Measurements from ENCODE around the gene HBEGF. TPM values are rescaled to one million over a fixed set of nuclear protein-coding genes. Genes with fewer than 3 reads are reported as not detected.

The HBEGF gene
- total RNA-seq, 2 donors from 2014 or later: 32.2 to 60.7 TPM

DNA sequence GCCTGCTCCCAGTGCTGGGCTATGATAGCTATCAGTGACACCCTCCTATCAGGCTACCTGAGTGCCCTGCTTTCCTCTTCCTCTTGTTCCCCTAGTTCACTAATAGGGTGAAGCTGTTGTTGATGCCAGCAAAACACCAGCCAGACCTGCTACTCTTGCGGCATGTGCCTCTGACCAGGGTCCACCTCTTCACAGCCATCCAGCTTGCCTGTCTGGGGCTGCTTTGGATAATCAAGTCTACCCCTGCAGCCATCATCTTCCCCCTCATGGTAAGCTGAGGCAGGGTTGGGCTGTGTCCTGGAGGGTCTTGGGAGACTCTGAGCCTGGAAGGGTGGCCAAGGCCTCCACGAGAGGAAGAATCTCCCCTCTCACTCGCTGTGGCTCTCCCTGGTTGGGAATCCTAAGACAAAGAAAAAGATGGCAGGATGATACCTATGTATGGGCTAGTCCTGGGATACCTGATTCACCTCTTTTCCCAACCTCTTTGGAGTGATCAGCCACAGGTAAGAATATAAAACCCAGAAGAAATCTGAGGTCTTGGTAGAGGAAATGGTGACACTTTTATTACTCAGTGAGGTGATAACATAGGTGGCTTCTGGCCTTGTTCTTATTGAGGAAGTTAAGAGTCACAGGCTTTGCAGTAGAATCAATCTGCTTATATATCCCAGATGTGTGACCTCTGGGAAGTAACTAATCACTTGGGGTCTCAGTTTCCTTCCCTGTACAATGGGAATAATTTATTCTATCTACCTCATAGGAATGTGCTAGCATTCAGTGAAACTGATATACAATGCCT lies 25.2 kb upstream of the HBEGF start:
- no peak for TF ChIP-seq CTCF (IDR thresholded peaks at IDR 0.05)
- Histone ChIP-seq H3K4me3 (no peak overlapping the region), H3K36me3 (no peaks in the 10 kb centered on the region), H3K27me3 (no peaks in the 10 kb centered on the region), H3K4me1 (peaks cover 0 to 7% of the 10 kb centered on the region in 2 donors), H3K9me3 (no peaks in the 10 kb centered on the region), H3K27ac (no peak overlapping the region)
- DNase-seq (ENCODE audit: low spot score): no peak

DNA sequence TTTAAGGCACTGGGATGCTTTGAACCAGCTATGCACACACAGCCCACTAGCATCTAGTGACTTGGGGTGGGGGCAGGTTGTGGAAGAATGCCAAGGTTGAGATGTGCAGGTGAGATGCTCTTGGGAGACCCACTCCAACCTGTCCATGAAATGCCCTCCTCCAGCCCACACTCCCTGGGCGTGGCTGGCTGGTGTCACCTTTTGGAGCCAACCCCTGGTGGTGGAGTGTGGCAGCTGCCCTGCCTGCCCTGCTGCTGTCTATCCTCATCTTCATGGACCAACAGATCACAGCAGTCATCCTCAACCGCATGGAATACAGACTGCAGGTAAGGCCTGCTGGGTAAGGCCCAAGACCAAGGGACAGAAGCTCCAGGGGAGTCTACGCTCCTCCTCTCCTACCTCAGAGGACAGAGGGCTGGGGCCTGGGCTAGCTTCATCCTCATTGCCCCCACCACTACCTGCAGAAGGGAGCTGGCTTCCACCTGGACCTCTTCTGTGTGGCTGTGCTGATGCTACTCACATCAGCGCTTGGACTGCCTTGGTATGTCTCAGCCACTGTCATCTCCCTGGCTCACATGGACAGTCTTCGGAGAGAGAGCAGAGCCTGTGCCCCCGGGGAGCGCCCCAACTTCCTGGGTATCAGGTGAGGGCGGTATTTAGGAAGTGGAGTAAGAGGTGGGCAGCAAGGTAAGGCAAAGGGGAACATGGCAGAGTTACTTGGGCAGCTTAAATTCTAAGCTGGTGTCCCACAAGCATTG lies 21.0 kb upstream of the HBEGF start:
- Histone ChIP-seq H3K4me1 (peaks cover 0 to 9% of the 10 kb centered on the region in 2 donors), H3K27ac (no peak overlapping the region), H3K9me3 (no peaks in the 10 kb centered on the region), H3K27me3 (no peaks in the 10 kb centered on the region), H3K4me3 (no peak overlapping the region), H3K36me3 (no peaks in the 10 kb centered on the region)
- no peak for DNase-seq (ENCODE audit: low spot score)
- TF ChIP-seq CTCF (IDR thresholded peaks at IDR 0.05): no peak

DNA sequence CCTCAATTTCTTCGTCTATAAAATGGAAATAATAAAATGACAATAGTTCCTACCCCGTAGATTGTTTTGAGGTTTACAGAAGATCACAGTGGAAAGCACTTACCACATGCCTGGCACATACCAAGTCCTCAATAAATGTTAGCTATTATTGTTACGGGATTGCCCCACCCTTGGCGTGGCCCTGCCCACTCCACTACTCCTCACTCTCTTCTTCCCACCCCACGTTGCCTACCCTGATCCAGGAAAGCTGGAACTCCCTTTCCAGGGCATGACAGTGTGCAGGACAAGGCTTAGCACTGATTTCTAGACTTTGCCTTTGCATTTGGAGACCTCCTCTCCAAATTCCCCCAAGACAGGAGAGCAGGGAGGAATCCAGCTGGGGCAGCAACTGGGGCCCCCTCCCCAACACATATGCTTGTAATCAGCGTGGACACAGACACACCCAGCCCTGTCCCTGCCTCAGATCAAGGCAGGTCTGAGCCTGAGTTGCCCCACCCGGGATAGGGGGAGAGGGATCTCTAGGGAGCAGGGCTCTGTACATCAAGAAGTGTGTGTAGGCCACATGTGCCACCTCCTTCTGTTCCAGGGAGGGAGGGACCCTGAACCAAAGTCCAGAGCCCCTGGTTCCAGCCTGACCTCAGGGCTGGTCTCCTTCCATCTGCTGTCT lies 20.3 kb upstream of the HBEGF start:
- no peak for DNase-seq (ENCODE audit: low spot score)
- H3K27me3 ChIP-seq: no peaks in the 10 kb centered on the region
- no peaks in the 10 kb centered on the region for H3K9me3 ChIP-seq
- H3K4me3 ChIP-seq: no peak overlapping the region
- no peak for TF ChIP-seq CTCF (IDR thresholded peaks at IDR 0.05)
- H3K36me3 ChIP-seq: no peaks in the 10 kb centered on the region
- H3K27ac ChIP-seq: no peak overlapping the region
- peaks cover 0 to 9% of the 10 kb centered on the region in 2 donors for H3K4me1 ChIP-seq

DNA sequence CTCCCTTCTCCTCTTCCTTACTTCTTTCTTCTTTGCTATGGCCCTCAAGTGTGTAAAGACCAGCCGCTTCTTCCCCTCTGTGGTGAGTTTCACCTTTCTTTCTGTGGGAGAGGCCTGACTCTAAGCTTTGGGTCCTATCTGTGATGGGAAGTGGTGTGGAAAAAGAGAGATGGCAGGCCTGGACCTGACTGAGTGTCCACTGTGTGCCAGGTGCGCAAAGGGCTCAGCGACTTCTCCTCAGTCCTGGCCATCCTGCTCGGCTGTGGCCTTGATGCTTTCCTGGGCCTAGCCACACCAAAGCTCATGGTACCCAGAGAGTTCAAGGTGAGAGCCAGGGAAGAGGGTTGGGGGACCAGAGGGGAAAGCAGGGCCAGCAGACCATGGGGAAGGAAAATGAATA lies 19.5 kb upstream of the HBEGF start:
- TF ChIP-seq CTCF (IDR thresholded peaks at IDR 0.05): no peak
- Histone ChIP-seq H3K27ac (no peak overlapping the region), H3K36me3 (no peaks in the 10 kb centered on the region), H3K4me1 (peaks cover 0 to 9% of the 10 kb centered on the region in 2 donors), H3K27me3 (no peaks in the 10 kb centered on the region), H3K9me3 (no peaks in the 10 kb centered on the region), H3K4me3 (no peak overlapping the region)
- DNase-seq (ENCODE audit: low spot score): no peak

DNA sequence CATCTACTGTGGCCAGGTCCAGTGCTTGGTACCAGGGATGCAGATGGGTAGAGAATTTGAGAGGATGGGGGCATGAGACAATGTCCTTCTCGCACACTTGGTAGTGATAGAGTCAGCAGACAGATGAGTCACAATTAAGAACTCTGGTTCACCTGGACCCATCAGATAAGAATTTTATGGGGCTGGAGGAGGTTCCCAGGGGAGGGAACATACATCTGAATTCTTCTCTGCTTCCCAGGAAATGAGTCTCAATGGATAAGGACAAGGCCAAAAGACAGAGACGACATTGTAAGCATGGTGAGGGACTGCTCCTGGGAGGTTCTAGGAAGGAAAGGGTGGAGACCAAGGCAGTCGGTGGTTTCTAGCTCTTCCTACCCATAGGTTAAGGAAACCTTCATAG lies 18.9 kb upstream of the HBEGF start:
- DNase-seq (ENCODE audit: low spot score): no peak
- peaks cover 0 to 9% of the 10 kb centered on the region in 2 donors for H3K4me1 ChIP-seq
- no peaks in the 10 kb centered on the region for H3K36me3 ChIP-seq
- no peak overlapping the region for H3K4me3 ChIP-seq
- no peak overlapping the region for H3K27ac ChIP-seq
- no peaks in the 10 kb centered on the region for H3K9me3 ChIP-seq
- TF ChIP-seq CTCF (IDR thresholded peaks at IDR 0.05): no peak
- no peaks in the 10 kb centered on the region for H3K27me3 ChIP-seq
